ENCODE results near the gene CLIP1.
"Not testable (repeated sequence)": the region's sequence is repeated elsewhere in the genome, so short reads cannot be mapped to it uniquely, and the experiment has no call there.

The CLIP1 gene

DNA sequence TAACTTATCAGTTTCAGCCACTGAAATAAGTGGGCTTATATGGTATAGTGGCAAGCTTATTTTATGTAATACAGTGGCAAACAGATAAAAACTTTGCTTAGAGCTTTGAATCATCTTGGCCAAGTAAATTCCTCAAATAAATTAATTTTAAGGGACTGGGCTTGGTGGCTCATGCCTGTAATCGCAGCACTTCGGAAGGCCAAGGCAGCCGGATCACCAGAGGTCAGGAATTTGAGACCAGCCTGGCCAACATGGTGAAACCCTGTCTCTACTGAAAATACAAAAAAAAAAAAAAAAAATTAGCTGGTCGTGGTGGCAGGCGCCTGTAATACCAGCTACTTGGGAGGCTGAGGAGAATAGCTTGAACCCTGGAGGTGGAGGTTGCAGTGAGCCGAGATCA, 24.5 kb downstream of the CLIP1 start:
- not testable (repeated sequence) for H3K9me3 Mint-ChIP-seq; H3K4me3 Mint-ChIP-seq; H3K36me3 Mint-ChIP-seq; DNase-seq (ENCODE audit: low spot score in 2 of 2); H3K27ac Mint-ChIP-seq; H3K27me3 Mint-ChIP-seq; ATAC-seq (ENCODE audit: low read depth)
- H3K4me1 Mint-ChIP-seq: peaks cover 13% of the 10 kb centered on the region

DNA sequence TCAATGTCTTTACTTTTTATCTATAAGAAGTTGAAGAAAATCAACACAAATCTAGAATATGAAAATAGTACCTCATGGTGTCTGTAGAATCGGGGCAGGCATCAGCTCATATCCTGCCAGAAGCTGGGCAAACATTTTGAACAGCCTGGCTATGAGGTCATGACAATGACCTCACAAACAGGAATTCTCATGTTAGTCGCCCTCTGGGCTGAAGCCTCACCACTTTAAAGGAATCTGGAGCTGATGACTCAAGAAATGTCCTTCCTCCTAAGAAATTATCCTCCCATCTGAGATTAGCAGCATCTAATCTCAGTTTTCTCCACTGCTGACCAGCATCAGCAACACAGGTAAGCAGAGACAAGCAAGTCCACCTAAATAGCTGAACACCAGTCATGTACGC, 27.1 kb downstream of the CLIP1 start:
- H3K27me3 Mint-ChIP-seq: no peaks in the 10 kb centered on the region
- H3K4me3 Mint-ChIP-seq: no peak overlapping the region
- H3K9me3 Mint-ChIP-seq: no peaks in the 10 kb centered on the region
- H3K36me3 Mint-ChIP-seq: no peaks in the 10 kb centered on the region
- ATAC-seq (ENCODE audit: low read depth) (no peak), DNase-seq (ENCODE audit: low spot score in 2 of 2) (no peak)
- no peak overlapping the region for H3K27ac Mint-ChIP-seq
- peaks cover 7% of the 10 kb centered on the region for H3K4me1 Mint-ChIP-seq

DNA sequence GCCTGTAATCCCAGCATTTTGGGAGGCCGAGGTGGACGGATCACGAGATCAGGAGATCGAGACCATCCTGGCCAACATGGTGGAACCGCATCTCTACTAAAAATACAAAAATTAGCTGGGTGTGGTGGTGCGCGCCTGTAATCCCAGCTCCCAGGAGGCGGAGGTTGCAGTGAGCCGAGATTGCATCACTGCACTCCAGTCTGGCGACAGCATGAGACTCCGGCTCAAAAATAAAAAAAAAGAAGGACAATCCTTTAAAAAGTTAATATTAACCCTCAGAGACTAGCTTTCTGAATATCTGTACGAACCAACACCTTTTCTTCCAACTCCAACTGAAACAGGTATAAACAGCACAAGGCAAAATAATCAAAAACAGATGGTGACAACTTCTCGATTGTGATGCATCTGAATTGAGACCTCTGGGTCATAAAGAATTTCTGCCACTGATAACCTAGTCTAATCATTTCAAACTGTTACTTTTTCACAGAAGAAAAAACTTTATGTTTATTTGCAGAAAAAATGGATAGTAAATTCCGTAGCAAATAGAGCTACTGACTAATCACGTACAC, 27.8 kb downstream of the CLIP1 start:
- Mint-ChIP-seq H3K27me3 (no peaks in the 10 kb centered on the region), H3K36me3 (no peaks in the 10 kb centered on the region), H3K4me1 (peaks cover 7% of the 10 kb centered on the region), H3K9me3 (no peaks in the 10 kb centered on the region), H3K27ac (no peak overlapping the region), H3K4me3 (no peak overlapping the region)
- DNase-seq (ENCODE audit: low spot score in 2 of 2) (no peak), ATAC-seq (ENCODE audit: low read depth) (no peak)

DNA sequence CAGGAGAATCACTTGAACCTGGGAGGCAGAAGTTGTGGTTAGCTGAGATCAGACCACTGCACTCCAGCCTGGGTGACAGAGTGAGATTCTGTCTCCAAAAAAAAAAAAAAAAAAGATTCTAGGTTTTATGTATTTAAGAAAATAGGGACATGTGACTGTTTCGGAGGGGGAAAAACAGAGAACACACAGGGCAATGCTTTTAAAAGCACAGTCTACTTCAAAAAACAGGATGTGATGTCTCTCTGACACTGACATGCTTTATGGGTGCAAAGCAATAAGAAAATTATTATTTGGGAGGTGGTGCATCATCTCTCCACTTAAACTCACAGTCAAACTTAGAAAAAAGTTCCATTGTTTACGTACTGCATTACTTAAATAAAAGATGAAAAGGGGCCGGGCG, 28.7 kb downstream of the CLIP1 start:
- Mint-ChIP-seq H3K4me1 (peaks cover 2% of the 10 kb centered on the region), H3K36me3 (no peaks in the 10 kb centered on the region), H3K4me3 (no peak overlapping the region), H3K9me3 (no peaks in the 10 kb centered on the region), H3K27me3 (no peaks in the 10 kb centered on the region), H3K27ac (no peak overlapping the region)
- no peak for DNase-seq (ENCODE audit: low spot score in 2 of 2)
- peak; percentile 45 for ATAC-seq (ENCODE audit: low read depth)

DNA sequence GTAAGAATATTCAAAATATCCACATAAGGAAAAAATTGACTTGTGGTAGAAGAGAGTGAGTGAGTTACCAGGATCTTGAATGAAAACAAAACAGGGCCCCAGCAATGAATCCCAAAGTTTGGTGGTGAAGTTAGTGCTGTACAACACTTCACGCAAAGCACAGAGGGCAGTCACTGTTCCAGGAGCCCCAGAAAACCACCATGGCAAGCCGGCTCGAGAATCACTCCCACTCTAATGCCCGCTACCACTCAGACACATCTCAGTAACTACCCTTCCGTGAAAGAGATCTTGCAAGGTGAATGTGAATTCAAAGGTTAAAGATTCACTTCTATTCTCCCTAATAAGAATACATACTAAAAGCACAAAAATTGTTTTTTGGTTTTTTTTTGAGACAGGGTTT, 30.1 kb downstream of the CLIP1 start:
- H3K4me3 Mint-ChIP-seq: no peak overlapping the region
- H3K36me3 Mint-ChIP-seq: no peaks in the 10 kb centered on the region
- ATAC-seq (ENCODE audit: low read depth): no peak
- no peaks in the 10 kb centered on the region for H3K9me3 Mint-ChIP-seq
- H3K27me3 Mint-ChIP-seq: no peaks in the 10 kb centered on the region
- no peak overlapping the region for H3K27ac Mint-ChIP-seq
- peaks cover 2% of the 10 kb centered on the region for H3K4me1 Mint-ChIP-seq
- DNase-seq (ENCODE audit: low spot score in 2 of 2): no peak

DNA sequence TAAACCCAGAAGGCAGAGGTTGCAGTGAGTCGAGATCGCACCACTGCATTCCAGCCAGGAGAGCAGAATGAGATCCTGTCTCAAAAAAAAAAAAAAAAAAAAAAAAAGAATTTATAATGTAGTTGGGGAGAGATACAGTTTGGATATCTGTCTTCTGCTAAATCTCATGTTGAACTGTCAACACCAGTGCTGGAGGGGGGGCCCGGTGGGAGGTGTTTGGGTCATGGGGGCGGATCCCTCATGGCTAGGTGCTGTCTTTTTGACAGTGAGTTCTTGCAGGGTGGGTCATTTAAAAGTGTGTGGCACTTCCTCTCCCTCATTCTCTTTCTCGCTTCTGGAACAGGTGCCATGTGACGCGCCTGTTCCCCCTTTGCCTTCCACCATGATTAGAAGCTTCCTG, 32.8 kb downstream of the CLIP1 start:
- Mint-ChIP-seq H3K27ac (no peak overlapping the region), H3K9me3 (no peaks in the 10 kb centered on the region), H3K27me3 (no peaks in the 10 kb centered on the region), H3K4me3 (no peak overlapping the region), H3K4me1 (peaks cover 10% of the 10 kb centered on the region), H3K36me3 (peaks cover 4% of the 10 kb centered on the region)
- DNase-seq (ENCODE audit: low spot score in 2 of 2): no peak
- no peak for ATAC-seq (ENCODE audit: low read depth)

DNA sequence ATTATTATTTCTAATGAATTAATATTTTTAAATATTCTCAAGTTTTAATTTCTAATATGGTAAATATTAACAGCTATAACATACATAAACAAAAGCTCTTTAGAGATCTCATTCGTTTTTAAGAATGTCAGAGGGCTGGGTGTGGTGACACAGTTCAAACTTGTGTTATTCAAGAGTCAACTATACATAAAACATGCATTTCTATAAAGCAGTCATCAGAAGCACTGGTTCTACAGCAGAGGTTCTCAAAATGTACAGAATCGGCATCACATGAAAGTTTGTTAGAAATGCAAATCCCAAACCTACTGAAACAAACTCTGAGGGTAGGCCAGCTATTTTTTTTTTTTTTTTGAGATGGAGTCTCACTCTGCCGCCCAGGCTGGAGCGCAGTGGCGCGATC, 34.6 kb downstream of the CLIP1 start:
- Mint-ChIP-seq H3K9me3 (no peaks in the 10 kb centered on the region), H3K4me3 (no peak overlapping the region), H3K27ac (no peak overlapping the region), H3K36me3 (peaks cover 4% of the 10 kb centered on the region), H3K27me3 (no peaks in the 10 kb centered on the region), H3K4me1 (peaks cover 12% of the 10 kb centered on the region)
- ATAC-seq (ENCODE audit: low read depth) (no peak), DNase-seq (ENCODE audit: low spot score in 2 of 2) (no peak)

DNA sequence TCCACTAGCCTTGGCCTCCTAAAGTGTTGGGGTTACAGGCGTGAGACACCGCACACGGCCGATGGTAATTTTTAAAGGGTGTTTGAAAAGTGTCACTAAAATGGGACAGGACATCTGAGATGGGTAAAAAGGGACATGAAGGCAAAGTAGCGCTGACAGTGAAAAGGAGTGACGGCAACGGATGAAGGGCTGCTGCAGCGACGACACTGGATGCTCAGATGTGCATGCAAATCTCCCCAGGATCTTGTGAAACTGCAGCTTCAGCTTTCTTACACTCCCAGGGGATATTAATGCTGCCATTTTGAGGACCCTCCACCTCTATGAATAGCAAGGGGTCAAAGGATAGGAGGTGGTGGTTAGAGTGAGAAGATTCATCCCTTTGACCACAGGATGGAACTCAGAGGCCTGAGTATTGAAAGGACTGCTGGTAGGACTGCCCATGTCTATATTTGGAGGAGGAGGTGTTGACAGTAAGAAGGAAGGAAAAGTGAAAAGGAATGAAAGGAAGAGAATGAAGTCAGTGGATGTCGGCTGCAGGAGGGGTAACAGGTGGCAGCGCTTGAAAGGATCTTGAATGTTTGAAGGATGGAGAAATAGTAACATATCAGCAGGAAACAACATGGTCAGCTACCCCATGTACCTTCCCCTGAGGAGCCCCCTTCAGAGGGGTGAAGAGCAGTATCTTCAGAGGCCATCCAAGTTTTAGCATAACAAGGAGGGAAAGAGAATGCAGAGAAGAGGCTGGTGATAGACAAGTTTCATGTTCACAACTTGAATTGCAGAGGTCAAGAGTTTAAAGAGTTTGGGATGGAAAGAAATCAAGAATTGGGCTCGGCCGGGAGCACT, 37.1 kb downstream of the CLIP1 start:
- ATAC-seq (ENCODE audit: low read depth) (no peak), DNase-seq (ENCODE audit: low spot score in 2 of 2) (no peak)
- Mint-ChIP-seq H3K27me3 (no peaks in the 10 kb centered on the region), H3K9me3 (no peaks in the 10 kb centered on the region), H3K36me3 (peaks cover 4% of the 10 kb centered on the region), H3K4me3 (no peak overlapping the region), H3K4me1 (peaks cover 12% of the 10 kb centered on the region), H3K27ac (no peak overlapping the region)

DNA sequence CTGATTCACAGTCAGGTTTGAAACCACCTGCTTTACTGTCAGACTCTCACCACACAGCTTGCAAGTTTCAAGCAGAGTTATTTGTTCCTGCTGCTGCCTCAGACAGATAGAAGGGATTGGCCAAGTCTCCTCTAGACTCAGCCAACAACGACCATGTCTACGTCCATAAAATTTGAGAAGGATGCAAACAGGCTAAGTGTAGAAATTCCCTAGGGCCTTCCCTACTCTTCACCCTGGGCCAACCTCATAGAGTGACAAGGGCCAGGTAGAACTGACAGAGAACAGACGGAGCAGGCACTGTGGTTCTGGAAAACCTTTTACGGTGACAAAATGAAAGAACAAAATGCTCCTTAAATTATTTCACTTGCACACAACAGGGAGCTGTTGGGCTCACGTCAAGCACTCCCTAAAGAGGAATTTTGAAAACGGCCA, 39.5 kb downstream of the CLIP1 start:
- Mint-ChIP-seq H3K4me1 (peaks cover 10% of the 10 kb centered on the region), H3K27ac (no peak overlapping the region), H3K36me3 (peaks cover 4% of the 10 kb centered on the region), H3K4me3 (no peak overlapping the region), H3K27me3 (no peaks in the 10 kb centered on the region), H3K9me3 (no peaks in the 10 kb centered on the region)
- ATAC-seq (ENCODE audit: low read depth) (no peak), DNase-seq (ENCODE audit: low spot score in 2 of 2) (no peak)

DNA sequence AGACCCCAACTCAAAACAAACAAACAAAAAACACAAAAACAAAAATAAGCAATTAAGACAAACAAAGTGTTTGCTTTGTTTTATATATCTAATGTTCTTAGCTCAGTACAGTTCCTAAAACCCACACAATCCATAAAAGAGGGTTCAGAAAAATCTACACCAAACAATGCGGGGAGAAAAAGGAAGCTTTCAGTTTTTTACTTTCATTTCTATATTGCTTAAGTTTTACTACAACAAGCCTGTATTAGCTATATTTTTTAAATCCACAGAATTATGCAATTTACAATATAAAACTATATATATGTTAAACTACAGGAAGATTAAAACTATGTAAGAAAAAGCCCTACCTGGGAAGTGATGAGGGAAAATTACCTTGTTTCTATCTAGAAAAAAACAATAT, 41.4 kb downstream of the CLIP1 start:
- no peak overlapping the region for H3K27ac Mint-ChIP-seq
- no peaks in the 10 kb centered on the region for H3K27me3 Mint-ChIP-seq
- H3K36me3 Mint-ChIP-seq: peaks cover 10% of the 10 kb centered on the region
- no peak for DNase-seq (ENCODE audit: low spot score in 2 of 2)
- peaks cover 10% of the 10 kb centered on the region for H3K4me1 Mint-ChIP-seq
- peak overlapping the region; percentile 17 for H3K4me3 Mint-ChIP-seq
- no peak for ATAC-seq (ENCODE audit: low read depth)
- no peaks in the 10 kb centered on the region for H3K9me3 Mint-ChIP-seq

DNA sequence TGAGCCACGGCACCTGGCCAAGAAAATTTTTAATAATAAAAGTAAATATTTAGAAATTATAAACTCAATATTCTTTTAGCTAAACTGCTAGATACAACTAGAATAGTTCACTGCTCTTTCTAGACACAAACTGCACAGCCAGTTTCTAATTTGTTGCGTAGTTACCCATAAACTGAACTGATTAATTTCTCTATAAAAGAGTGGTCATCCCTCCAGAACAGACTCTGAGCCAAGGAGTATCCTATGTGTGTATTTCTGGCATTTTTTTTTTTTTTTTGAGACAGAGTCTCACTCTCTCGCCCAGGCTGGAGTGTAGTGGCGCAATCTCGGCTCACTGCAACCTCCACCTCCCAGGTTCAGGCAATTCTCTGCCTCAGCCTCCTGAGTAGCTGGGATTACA, 45.7 kb downstream of the CLIP1 start:
- not testable (repeated sequence) for H3K4me1 Mint-ChIP-seq; H3K9me3 Mint-ChIP-seq; ATAC-seq (ENCODE audit: low read depth); H3K27me3 Mint-ChIP-seq; DNase-seq (ENCODE audit: low spot score in 2 of 2); H3K4me3 Mint-ChIP-seq; H3K27ac Mint-ChIP-seq; H3K36me3 Mint-ChIP-seq

DNA sequence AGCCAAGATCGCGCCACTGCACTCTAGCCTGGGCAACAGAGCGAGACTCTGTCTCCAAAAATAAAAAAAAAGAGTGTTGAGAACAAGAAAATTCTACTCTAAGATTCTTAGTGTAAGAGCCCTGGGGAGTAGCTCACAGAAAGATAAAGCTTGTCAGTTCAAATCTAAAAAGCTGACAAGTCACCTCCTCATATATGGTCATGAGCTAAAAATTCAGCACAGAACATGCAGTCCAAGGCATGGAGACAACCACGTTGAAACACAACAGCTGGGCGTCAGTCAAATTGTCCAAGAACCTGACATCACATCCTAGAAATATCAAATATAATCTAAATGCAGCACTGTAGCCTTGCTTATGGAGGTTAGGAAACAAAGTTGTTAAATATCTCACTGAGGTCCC, 47.8 kb downstream of the CLIP1 start:
- no peak for ATAC-seq (ENCODE audit: low read depth)
- Mint-ChIP-seq H3K9me3 (no peaks in the 10 kb centered on the region), H3K27ac (no peak overlapping the region), H3K27me3 (no peaks in the 10 kb centered on the region), H3K36me3 (peaks cover 14% of the 10 kb centered on the region), H3K4me1 (peaks cover 11% of the 10 kb centered on the region), H3K4me3 (no peak overlapping the region)
- no peak for DNase-seq (ENCODE audit: low spot score in 2 of 2)

DNA sequence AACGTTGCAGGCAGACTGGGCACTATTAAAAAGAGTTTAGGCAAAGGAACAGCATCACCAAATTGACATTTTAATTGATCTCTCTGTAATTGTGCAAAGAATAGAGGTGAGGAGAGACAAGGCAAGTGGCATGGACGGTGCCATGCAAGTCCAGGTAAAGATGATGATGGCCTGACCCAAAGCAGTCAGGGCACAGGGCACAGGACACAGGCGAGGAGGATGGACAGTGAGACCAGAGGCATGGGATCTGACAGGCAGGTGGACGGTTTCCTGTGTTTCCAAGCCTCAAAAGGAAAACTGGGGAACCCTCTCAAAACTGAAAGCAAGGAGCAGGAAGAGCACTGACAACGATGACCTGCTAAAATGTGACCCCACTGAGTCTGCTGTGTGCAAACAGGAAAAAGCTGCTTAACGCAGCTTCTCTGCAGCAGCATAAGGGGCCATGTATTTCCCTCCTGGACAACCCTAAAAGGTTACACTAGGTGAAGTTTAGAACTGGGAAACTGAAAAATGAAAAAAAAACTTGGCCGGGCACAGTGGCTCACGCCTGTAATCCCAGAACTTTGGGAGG, 50.9 kb downstream of the CLIP1 start:
- H3K27ac Mint-ChIP-seq: no peak overlapping the region
- no peak for DNase-seq (ENCODE audit: low spot score in 2 of 2)
- no peaks in the 10 kb centered on the region for H3K27me3 Mint-ChIP-seq
- H3K36me3 Mint-ChIP-seq: peaks cover 18% of the 10 kb centered on the region
- H3K4me3 Mint-ChIP-seq: no peak overlapping the region
- H3K4me1 Mint-ChIP-seq: peaks cover 11% of the 10 kb centered on the region
- no peaks in the 10 kb centered on the region for H3K9me3 Mint-ChIP-seq
- ATAC-seq (ENCODE audit: low read depth): no peak

DNA sequence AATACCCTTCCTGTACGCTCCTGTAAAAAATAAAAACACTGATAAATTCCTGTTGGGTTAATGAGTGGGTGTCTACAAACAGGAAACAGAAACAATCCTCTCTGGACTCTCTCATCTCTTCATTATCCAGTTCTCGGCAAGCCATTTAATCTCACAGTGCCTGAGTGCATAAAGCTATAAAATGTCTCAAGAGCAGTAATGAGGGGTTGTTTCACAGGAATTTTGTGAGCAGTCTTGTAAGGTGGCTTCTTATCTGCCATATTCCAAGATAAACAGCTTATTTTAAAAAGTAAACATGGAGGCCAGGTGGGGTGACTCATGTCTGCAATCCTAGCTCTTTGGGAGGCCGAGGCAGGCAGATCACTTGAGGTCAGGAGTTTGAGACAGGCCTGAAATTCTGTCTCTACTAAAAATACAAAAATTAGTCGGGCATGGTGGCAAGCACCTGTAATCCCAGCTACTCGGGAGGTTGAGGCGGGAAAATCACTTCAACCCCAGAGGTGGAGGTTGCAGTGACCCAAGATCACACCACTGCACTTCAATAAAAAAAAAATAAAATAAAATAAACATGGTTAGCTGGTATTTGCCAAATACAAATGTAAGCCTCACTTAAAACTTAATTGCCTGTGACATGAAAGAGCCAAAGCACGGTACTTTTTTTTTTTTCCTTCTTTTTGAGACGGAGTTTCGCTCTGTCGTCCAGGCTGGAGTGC, 54.0 kb downstream of the CLIP1 start:
- Mint-ChIP-seq H3K36me3 (peaks cover 23% of the 10 kb centered on the region), H3K27ac (no peak overlapping the region), H3K4me1 (peaks cover 7% of the 10 kb centered on the region), H3K27me3 (no peaks in the 10 kb centered on the region), H3K4me3 (no peak overlapping the region), H3K9me3 (no peaks in the 10 kb centered on the region)
- ATAC-seq (ENCODE audit: low read depth) (no peak), DNase-seq (ENCODE audit: low spot score in 2 of 2) (no peak)

All from memory B cell (primary cell).